HG02610 (cell line): ENCODE measurements around the gene SLIRP.
"Not testable (repeated sequence)": the region's sequence is repeated elsewhere in the genome, so short reads cannot be mapped to it uniquely, and the experiment has no call there.

Experiments
- ATAC-seq: cut with Tn5 transposase; IDR thresholded peaks from one replicate; pipeline ENCODE4 v1.9.1; 2021; ENCODE audit warnings: mild to moderate bottlenecking, moderate library complexity; ENCODE audit not compliant: unreplicated experiment

Gene SLIRP

GRCh38 chr14:77738559-77739250 is 30.8 kb downstream of the SLIRP start:
- ATAC-seq, result no peak

GRCh38 chr14:77741438-77741837 is 33.5 kb downstream of the SLIRP start:
- ATAC-seq, result no peak

- no peak for ATAC-seq
Measured at GRCh38 chr14:77746064-77746702, 38.3 kb downstream of the SLIRP start.

- not testable (repeated sequence) for ATAC-seq
Measured at GRCh38 chr14:77747425-77747824, 39.5 kb downstream of the SLIRP start.

- no peak for ATAC-seq
Measured at GRCh38 chr14:77752266-77752665, 44.4 kb downstream of the SLIRP start.

GRCh38 chr14:77752799-77753516 is 45.1 kb downstream of the SLIRP start:
- no peak for ATAC-seq

GRCh38 chr14:77760381-77761204 is 52.7 kb downstream of the SLIRP start, which contains the start of gene SNW1:
Gene SNW1, minus strand, starts transcription at chr14:77761156. Its CDS starts 29 bp downstream, at chr14:77761127.
- peak; percentile 92 for ATAC-seq

- peak; percentile 10 for ATAC-seq
Measured at GRCh38 chr14:77761205-77761931, 53.5 kb downstream of the SLIRP start.

GRCh38 chr14:77763316-77763715 is 55.4 kb downstream of the SLIRP start:
- no peak for ATAC-seq

- ATAC-seq, result no peak
Measured at GRCh38 chr14:77763978-77764377, 56.1 kb downstream of the SLIRP start.
